HepG2 (cell line): Measurements from ENCODE around the gene TOR1AIP1. TPM values are rescaled to one million over a fixed set of nuclear protein-coding genes. Genes with fewer than 3 reads are reported as not detected.

Experiments used
- FOXA1 ChIP-seq, 2 experiments: fragments of 450-650 bp in 1 of 2; sonication (generic) in 1 of 2; formaldehyde crosslinking in 1 of 2; IDR thresholded peaks; 2 replicates each; pipeline versions ENCODE4 v1.4.0 to v1.6.1; 2016 to 2020; ENCODE audit warnings: missing genetic modification reagents in 1 of 2
- FOXA3 ChIP-seq: IDR thresholded peaks from 2 replicates; pipeline ENCODE4 v1.6.1; 2016; ENCODE audit warnings: missing genetic modification reagents, missing compliant biosample characterization
- HNRNPK ChIP-seq: fragments of 200-400 bp; formaldehyde crosslinking; IDR thresholded peaks from 2 replicates; pipeline ENCODE4 v1.6.1; 2018; ENCODE audit warnings: low read length, low read depth, moderate library complexity, mild to moderate bottlenecking; ENCODE audit not compliant: poor library complexity, severe bottlenecking
- HOXD1 ChIP-seq: sonication (generic); formaldehyde crosslinking; IDR thresholded peaks from 2 replicates; pipeline ENCODE4 v1.5.0; 2020; ENCODE audit warnings: missing genetic modification reagents
- KAT8 ChIP-seq: IDR thresholded peaks from 2 replicates; pipeline ENCODE4 v1.6.1; 2016; ENCODE audit warnings: missing genetic modification reagents, missing compliant biosample characterization
- MEF2D ChIP-seq: sonication (generic); formaldehyde crosslinking; IDR thresholded peaks from 2 replicates; pipeline ENCODE4 v1.5.1; 2020; ENCODE audit warnings: mild to moderate bottlenecking, missing genetic modification reagents
- MZF1 ChIP-seq: sonication (generic); formaldehyde crosslinking; IDR thresholded peaks from 2 replicates; pipeline ENCODE4 v1.8.1; 2023; ENCODE audit warnings: mild to moderate bottlenecking, missing genetic modification reagents, borderline replicate concordance
- PHF20 ChIP-seq: sonication (generic); formaldehyde crosslinking; IDR thresholded peaks from 2 replicates; pipeline ENCODE4 v1.5.0; 2020; ENCODE audit warnings: mild to moderate bottlenecking, missing genetic modification reagents
- SAFB2 ChIP-seq: sonication (generic); formaldehyde crosslinking; IDR thresholded peaks from 2 replicates; pipeline ENCODE4 v1.5.1; 2020; ENCODE audit warnings: missing genetic modification reagents, low read depth, mild to moderate bottlenecking, borderline replicate concordance
- TBP ChIP-seq: sonication (generic); formaldehyde crosslinking; IDR thresholded peaks from 2 replicates; pipeline ENCODE4 v1.5.0; 2020; ENCODE audit warnings: missing genetic modification reagents
- THYN1 ChIP-seq: sonication (generic); formaldehyde crosslinking; IDR thresholded peaks from 2 replicates; pipeline ENCODE4 v1.8.1; 2023; ENCODE audit warnings: low read depth, mild to moderate bottlenecking, moderate library complexity, missing genetic modification reagents, borderline replicate concordance
- ZNF10 ChIP-seq: sonication (generic); formaldehyde crosslinking; IDR thresholded peaks from 2 replicates; pipeline ENCODE4 v1.4.0; 2020; ENCODE audit warnings: mild to moderate bottlenecking, low read depth, missing genetic modification reagents, borderline replicate concordance
- ZNF121 ChIP-seq: sonication (generic); formaldehyde crosslinking; IDR thresholded peaks from 2 replicates; pipeline ENCODE4 v1.5.0; 2020; ENCODE audit warnings: mild to moderate bottlenecking, missing genetic modification reagents
- ZNF34 ChIP-seq: sonication (generic); formaldehyde crosslinking; IDR thresholded peaks from 2 replicates; pipeline ENCODE4 v1.4.0; 2020; ENCODE audit warnings: mild to moderate bottlenecking, missing genetic modification reagents, borderline replicate concordance
- ZNF543 ChIP-seq: sonication (generic); formaldehyde crosslinking; IDR thresholded peaks from 2 replicates; pipeline ENCODE4 v1.4.0; 2020; ENCODE audit warnings: mild to moderate bottlenecking, missing genetic modification reagents
- ZNF562 ChIP-seq: sonication (generic); formaldehyde crosslinking; IDR thresholded peaks from 2 replicates; pipeline ENCODE4 v1.8.0; 2022; ENCODE audit warnings: missing genetic modification reagents, borderline replicate concordance
- ZNF644 ChIP-seq: IDR thresholded peaks from 2 replicates; pipeline ENCODE4 v1.6.1; 2016; ENCODE audit warnings: low read depth
- ZNF773 ChIP-seq: sonication (generic); formaldehyde crosslinking; IDR thresholded peaks from 2 replicates; pipeline ENCODE4 v1.4.0; 2020; ENCODE audit warnings: missing genetic modification reagents, borderline replicate concordance
- ZSCAN20 ChIP-seq: sonication (generic); formaldehyde crosslinking; IDR thresholded peaks from 2 replicates; pipeline ENCODE4 v1.4.0; 2020; ENCODE audit warnings: missing genetic modification reagents, mild to moderate bottlenecking, borderline replicate concordance
- polyA plus RNA-seq, 8 experiments: library from polyadenylated mRNA; depleted of rRNA in 3 of 8; stranded (reverse) in 7 of 8; unstranded in 1 of 8; fragments of >200 nt; fragmentation: Illumina TruSeq in 4 of 8; extraction: Trizol in 4 of 8; gene quantifications; 2 replicates each; pipeline versions ENCODE4 v1.2.1 to v1.2.3, GENCODE V29; 2011 to 2016; ENCODE audit warnings: low read depth in 4 of 8, missing spikeins in 1 of 8, mixed read lengths in 1 of 8; ENCODE audit not compliant: insufficient read depth in 1 of 8
- total RNA-seq, 5 experiments: library from RNA; depleted of rRNA; stranded (reverse); fragments of >200 nt; fragmentation: Illumina TruSeq; extraction: Trizol; gene quantifications; 2 replicates each; pipeline ENCODE4 v1.2.3, GENCODE V29; 2016; ENCODE audit warnings: low read depth in 1 of 5
- TF ChIP-seq, protein P1 (sequence below): conservative IDR thresholded peaks from 2 replicates; pipeline ENCODE4 v1.6.1; 2018; ENCODE audit warnings: missing genetic modification reagents
- TF ChIP-seq, protein P2 (sequence below): sonication (generic); formaldehyde crosslinking; IDR thresholded peaks from 2 replicates; pipeline ENCODE4 v1.5.0; 2020; ENCODE audit warnings: mild to moderate bottlenecking, missing genetic modification reagents, borderline replicate concordance
- TF ChIP-seq, protein P3 (sequence below): sonication (generic); formaldehyde crosslinking; IDR thresholded peaks from 2 replicates; pipeline ENCODE4 v1.4.0; 2020; ENCODE audit warnings: missing genetic modification reagents, borderline replicate concordance
- TF ChIP-seq, protein P4 (sequence below): sonication (generic); formaldehyde crosslinking; conservative IDR thresholded peaks from 2 replicates; pipeline ENCODE4 v1.4.0; 2020; ENCODE audit warnings: missing genetic modification reagents

Gene TOR1AIP1
- total and polyA plus RNA-seq, 2 of the 13 experiments (the other 11 are each of a cell fraction or from before 2014, with no cell fraction given) = 15.6 to 29.0 TPM

DNA sequence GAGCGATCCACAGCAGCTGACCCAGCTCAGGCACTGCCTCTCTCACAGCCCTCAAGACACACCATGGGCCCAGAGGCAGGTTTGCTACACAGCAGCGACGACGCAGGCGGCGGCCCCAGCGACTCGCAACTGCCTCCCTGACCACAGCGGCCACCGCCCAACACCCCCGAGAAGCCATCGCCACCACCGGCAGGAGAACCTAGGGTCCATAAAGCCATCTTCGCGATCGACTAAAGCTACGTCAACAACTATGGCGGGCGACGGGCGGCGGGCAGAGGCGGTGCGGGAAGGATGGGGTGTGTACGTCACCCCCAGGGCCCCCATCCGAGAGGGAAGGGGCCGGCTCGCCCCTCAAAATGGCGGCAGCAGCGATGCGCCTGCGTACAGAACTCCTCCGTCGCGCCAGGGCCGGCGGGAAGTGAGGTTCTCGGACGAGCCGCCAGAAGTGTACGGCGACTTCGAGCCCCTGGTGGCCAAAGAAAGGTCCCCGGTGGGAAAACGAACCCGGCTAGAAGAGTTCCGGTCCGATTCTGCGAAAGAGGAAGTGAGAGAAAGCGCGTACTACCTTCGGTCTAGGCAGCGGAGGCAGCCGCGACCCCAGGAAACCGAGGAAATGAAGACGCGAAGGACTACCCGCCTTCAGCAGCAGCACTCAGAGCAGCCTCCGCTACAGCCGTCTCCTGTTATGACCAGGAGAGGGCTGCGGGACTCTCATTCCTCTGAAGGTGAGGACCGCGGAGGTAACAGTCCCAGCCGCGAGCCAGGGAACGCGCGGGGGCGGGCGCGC lies at the start of gene TOR1AIP1 (continued):
- TF ChIP-seq, protein P1, sequence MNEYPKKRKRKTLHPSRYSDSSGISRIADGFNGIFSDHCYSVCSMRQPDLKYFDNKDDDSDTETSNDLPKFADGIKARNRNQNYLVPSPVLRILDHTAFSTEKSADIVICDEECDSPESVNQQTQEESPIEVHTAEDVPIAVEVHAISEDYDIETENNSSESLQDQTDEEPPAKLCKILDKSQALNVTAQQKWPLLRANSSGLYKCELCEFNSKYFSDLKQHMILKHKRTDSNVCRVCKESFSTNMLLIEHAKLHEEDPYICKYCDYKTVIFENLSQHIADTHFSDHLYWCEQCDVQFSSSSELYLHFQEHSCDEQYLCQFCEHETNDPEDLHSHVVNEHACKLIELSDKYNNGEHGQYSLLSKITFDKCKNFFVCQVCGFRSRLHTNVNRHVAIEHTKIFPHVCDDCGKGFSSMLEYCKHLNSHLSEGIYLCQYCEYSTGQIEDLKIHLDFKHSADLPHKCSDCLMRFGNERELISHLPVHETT = peak; percentile 94
- TF ChIP-seq ZSCAN20 (CRISPR knock-in tag) (no peak), SAFB2 (peak; percentile 90; the same call in 1 of the 2 replicates), ZNF543 (no peak; the same call in 1 of the 2 replicates), ZNF773 (CRISPR knock-in tag) (peak; percentile 94), HNRNPK (peak; percentile 8), ZNF644 (CRISPR knock-in tag) (peak; percentile 69), ZNF10 (CRISPR knock-in tag) (no peak), PHF20 (CRISPR knock-in tag) (peak; percentile 93), MZF1 (CRISPR knock-in tag) (0 out of 2 replicates have a peak, but pooled peaks have one; percentile 25), KAT8 (CRISPR knock-in tag) (peak; percentile 97), ZNF562 (CRISPR knock-in tag) (no peak), HOXD1 (CRISPR knock-in tag) (peak; percentile 81; the same call in 1 of the 2 replicates), FOXA3 (CRISPR knock-in tag) (peak; percentile 62), ZNF121 (CRISPR knock-in tag) (peak; percentile 46), TBP (CRISPR knock-in tag) (no peak), ZNF34 (CRISPR knock-in tag) (peak; percentile 91; the same call in 1 of the 2 replicates), MEF2D (CRISPR knock-in tag) (peak; percentile 74), THYN1 (CRISPR knock-in tag) (no peak), FOXA1 (IDR thresholded peaks at IDR 0.05) (no peak), FOXA1 (CRISPR knock-in tag; IDR thresholded peaks at IDR 0.05) (peak; percentile 57)
- TF ChIP-seq, protein P2, sequence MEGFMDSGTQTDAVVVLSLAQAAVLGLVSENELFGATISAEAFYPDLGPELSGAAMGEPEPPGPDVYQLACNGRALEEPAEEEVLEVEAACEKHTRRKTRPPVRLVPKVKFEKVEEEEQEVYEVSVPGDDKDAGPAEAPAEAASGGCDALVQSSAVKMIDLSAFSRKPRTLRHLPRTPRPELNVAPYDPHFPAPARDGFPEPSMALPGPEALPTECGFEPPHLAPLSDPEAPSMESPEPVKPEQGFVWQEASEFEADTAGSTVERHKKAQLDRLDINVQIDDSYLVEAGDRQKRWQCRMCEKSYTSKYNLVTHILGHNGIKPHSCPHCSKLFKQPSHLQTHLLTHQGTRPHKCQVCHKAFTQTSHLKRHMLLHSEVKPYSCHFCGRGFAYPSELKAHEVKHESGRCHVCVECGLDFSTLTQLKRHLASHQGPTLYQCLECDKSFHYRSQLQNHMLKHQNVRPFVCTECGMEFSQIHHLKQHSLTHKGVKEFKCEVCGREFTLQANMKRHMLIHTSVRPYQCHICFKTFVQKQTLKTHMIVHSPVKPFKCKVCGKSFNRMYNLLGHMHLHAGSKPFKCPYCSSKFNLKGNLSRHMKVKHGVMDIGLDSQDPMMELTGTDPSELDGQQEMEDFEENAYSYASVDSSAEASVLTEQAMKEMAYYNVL (CRISPR knock-in tag) = peak; percentile 36; the same call in 1 of the 2 replicates
- TF ChIP-seq, protein P3, sequence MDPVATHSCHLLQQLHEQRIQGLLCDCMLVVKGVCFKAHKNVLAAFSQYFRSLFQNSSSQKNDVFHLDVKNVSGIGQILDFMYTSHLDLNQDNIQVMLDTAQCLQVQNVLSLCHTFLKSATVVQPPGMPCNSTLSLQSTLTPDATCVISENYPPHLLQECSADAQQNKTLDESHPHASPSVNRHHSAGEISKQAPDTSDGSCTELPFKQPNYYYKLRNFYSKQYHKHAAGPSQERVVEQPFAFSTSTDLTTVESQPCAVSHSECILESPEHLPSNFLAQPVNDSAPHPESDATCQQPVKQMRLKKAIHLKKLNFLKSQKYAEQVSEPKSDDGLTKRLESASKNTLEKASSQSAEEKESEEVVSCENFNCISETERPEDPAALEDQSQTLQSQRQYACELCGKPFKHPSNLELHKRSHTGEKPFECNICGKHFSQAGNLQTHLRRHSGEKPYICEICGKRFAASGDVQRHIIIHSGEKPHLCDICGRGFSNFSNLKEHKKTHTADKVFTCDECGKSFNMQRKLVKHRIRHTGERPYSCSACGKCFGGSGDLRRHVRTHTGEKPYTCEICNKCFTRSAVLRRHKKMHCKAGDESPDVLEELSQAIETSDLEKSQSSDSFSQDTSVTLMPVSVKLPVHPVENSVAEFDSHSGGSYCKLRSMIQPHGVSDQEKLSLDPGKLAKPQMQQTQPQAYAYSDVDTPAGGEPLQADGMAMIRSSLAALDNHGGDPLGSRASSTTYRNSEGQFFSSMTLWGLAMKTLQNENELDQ (CRISPR knock-in tag) = no peak
- TF ChIP-seq, protein P4, sequence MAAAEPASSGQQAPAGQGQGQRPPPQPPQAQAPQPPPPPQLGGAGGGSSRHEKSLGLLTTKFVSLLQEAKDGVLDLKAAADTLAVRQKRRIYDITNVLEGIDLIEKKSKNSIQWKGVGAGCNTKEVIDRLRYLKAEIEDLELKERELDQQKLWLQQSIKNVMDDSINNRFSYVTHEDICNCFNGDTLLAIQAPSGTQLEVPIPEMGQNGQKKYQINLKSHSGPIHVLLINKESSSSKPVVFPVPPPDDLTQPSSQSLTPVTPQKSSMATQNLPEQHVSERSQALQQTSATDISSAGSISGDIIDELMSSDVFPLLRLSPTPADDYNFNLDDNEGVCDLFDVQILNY (CRISPR knock-in tag) = peak; percentile 60; the same call in 1 of the 2 replicates
